HEK293 (cell line): Measurements from ENCODE around the gene PFDN6.

Experiments
- CTCF ChIA-PET: fragments of 350-600 bp; formaldehyde crosslinking; extraction: SDS; loops from one replicate; lab custom pipeline; 2021; ENCODE audit warnings: antibody characterized with exemption; lab: Yijun Ruan, JAX
- POLR2A ChIA-PET: fragments of 300-600 bp; formaldehyde crosslinking; extraction: SDS; loops from one replicate; lab custom pipeline; 2020; ENCODE audit warnings: antibody characterized with exemption, inconsistent platforms; lab: Yijun Ruan, JAX
- H3K27ac ChIP-seq: fragments of 200-500 bp; sonication (Bioruptor generic); 2 replicates; pipeline ENCODE4 v1.5.1; 2014; ENCODE audit warnings: low read depth, low read length, control low read depth, inconsistent platforms; ENCODE audit errors: extremely low read depth
- H3K36me3 ChIP-seq, 2 experiments: fragments of 200-500 bp in 1 of 2; sonication (Bioruptor generic) in 1 of 2; 1 replicate in 1 of 2; 2 replicates in 1 of 2; pipeline ENCODE4 v1.5.1; 2014 to 2017; ENCODE audit warnings: inconsistent platforms in 2 of 2, low read length in 2 of 2; ENCODE audit not compliant: control insufficient read depth in 2 of 2, insufficient read depth in 1 of 2
- H3K4me1 ChIP-seq: fragments of 200-500 bp; sonication (Bioruptor generic); 2 replicates; pipeline ENCODE4 v1.5.1; 2014; ENCODE audit warnings: mild to moderate bottlenecking, low read length, inconsistent platforms; ENCODE audit not compliant: control insufficient read depth, insufficient read depth
- H3K4me3 ChIP-seq: 2 replicates; pipeline ENCODE4 v1.5.1; 2011; ENCODE audit warnings: low read depth, mild to moderate bottlenecking, control low read depth, low read length, moderate library complexity
- H3K9me3 ChIP-seq: fragments of 200-500 bp; sonication (Bioruptor generic); 2 replicates; pipeline ENCODE4 v1.5.1; 2014; ENCODE audit warnings: low read depth, low read length, inconsistent platforms; ENCODE audit not compliant: control insufficient read depth, insufficient read depth
- BCL11A ChIP-seq: fragments of 450-650 bp; formaldehyde crosslinking; IDR thresholded peaks from 2 replicates; pipeline ENCODE4 v1.5.1; 2016; ENCODE audit warnings: low read depth, missing biosample characterization, missing genetic modification characterization
- EGR2 ChIP-seq: fragments of 450-650 bp; formaldehyde crosslinking; IDR thresholded peaks from 2 replicates; pipeline ENCODE4 v1.5.1; 2016; ENCODE audit warnings: low read depth, missing biosample characterization, missing genetic modification characterization
- GLIS2 ChIP-seq: fragments of 450-650 bp; formaldehyde crosslinking; IDR thresholded peaks from 2 replicates; pipeline ENCODE4 v1.5.1; 2016; ENCODE audit warnings: missing biosample characterization, missing genetic modification characterization
- KLF9 ChIP-seq: fragments of 450-650 bp; formaldehyde crosslinking; IDR thresholded peaks from 2 replicates; pipeline ENCODE4 v1.5.1; 2016; ENCODE audit warnings: missing biosample characterization, missing genetic modification characterization, low read depth
- RBAK ChIP-seq: fragments of 450-650 bp; formaldehyde crosslinking; IDR thresholded peaks from 2 replicates; pipeline ENCODE4 v1.5.1; 2016; ENCODE audit warnings: missing biosample characterization, missing genetic modification characterization
- SP2 ChIP-seq: fragments of 450-650 bp; formaldehyde crosslinking; IDR thresholded peaks from 2 replicates; pipeline ENCODE4 v1.5.1; 2016; ENCODE audit warnings: missing biosample characterization, missing genetic modification characterization
- SP7 ChIP-seq: fragments of 450-650 bp; formaldehyde crosslinking; IDR thresholded peaks from 2 replicates; pipeline ENCODE4 v1.5.1; 2016; ENCODE audit warnings: missing biosample characterization, missing genetic modification characterization
- ZBTB17 ChIP-seq: fragments of 450-650 bp; formaldehyde crosslinking; IDR thresholded peaks from 2 replicates; pipeline ENCODE4 v1.5.1; 2016; ENCODE audit warnings: missing biosample characterization, missing genetic modification characterization
- ZBTB48 ChIP-seq: fragments of 450-650 bp; formaldehyde crosslinking; IDR thresholded peaks from 2 replicates; pipeline ENCODE4 v1.5.1; 2016; ENCODE audit warnings: missing biosample characterization, missing genetic modification characterization
- ZBTB7A ChIP-seq: fragments of 450-650 bp; formaldehyde crosslinking; IDR thresholded peaks from 2 replicates; pipeline ENCODE4 v1.5.1; 2016; ENCODE audit warnings: low read depth, missing biosample characterization, missing genetic modification characterization
- ZFHX2 ChIP-seq: fragments of 450-650 bp; formaldehyde crosslinking; conservative IDR thresholded peaks from 2 replicates; pipeline ENCODE4 v1.5.1; 2016; ENCODE audit warnings: missing biosample characterization, missing genetic modification characterization
- ZFP37 ChIP-seq: fragments of 450-650 bp; formaldehyde crosslinking; IDR thresholded peaks from 2 replicates; pipeline ENCODE4 v1.5.1; 2016; ENCODE audit warnings: missing biosample characterization, missing genetic modification characterization
- ZFP69B ChIP-seq: fragments of 450-650 bp; formaldehyde crosslinking; IDR thresholded peaks from 2 replicates; pipeline ENCODE4 v1.5.1; 2016; ENCODE audit warnings: missing biosample characterization, missing genetic modification characterization
- ZIC2 ChIP-seq: fragments of 450-650 bp; formaldehyde crosslinking; IDR thresholded peaks from 2 replicates; pipeline ENCODE4 v1.5.1; 2016; ENCODE audit warnings: missing biosample characterization, missing genetic modification characterization
- ZNF335 ChIP-seq: fragments of 450-650 bp; formaldehyde crosslinking; conservative IDR thresholded peaks from 2 replicates; pipeline ENCODE4 v1.5.1; 2016; ENCODE audit warnings: missing biosample characterization, missing genetic modification characterization
- ZNF366 ChIP-seq: fragments of 450-650 bp; formaldehyde crosslinking; conservative IDR thresholded peaks from 2 replicates; pipeline ENCODE4 v1.5.1; 2016; ENCODE audit warnings: missing biosample characterization, missing genetic modification characterization
- ZNF48 ChIP-seq: fragments of 450-650 bp; formaldehyde crosslinking; IDR thresholded peaks from 2 replicates; pipeline ENCODE4 v1.5.1; 2016; ENCODE audit warnings: missing biosample characterization, missing genetic modification characterization
- ZNF600 ChIP-seq: fragments of 450-650 bp; formaldehyde crosslinking; IDR thresholded peaks from 2 replicates; pipeline ENCODE4 v1.5.1; 2016; ENCODE audit warnings: missing biosample characterization, missing genetic modification characterization
- ZNF623 ChIP-seq: fragments of 450-650 bp; formaldehyde crosslinking; IDR thresholded peaks from 2 replicates; pipeline ENCODE4 v1.5.1; 2016; ENCODE audit warnings: missing biosample characterization, missing genetic modification characterization
- ZNF626 ChIP-seq: fragments of 450-650 bp; sonication (Bioruptor Pico); formaldehyde crosslinking; IDR thresholded peaks from 2 replicates; pipeline ENCODE4 v1.5.1; 2018; ENCODE audit warnings: missing biosample characterization, missing genetic modification characterization, inconsistent platforms
- ZNF629 ChIP-seq: fragments of 450-650 bp; formaldehyde crosslinking; IDR thresholded peaks from 2 replicates; pipeline ENCODE4 v1.5.1; 2017; ENCODE audit warnings: missing biosample characterization, missing genetic modification characterization
- ZNF76 ChIP-seq: fragments of 450-650 bp; formaldehyde crosslinking; IDR thresholded peaks from 2 replicates; pipeline ENCODE4; 2016; ENCODE audit warnings: low read depth, missing biosample characterization, missing genetic modification characterization, borderline replicate concordance
- ZNF768 ChIP-seq: fragments of 450-650 bp; formaldehyde crosslinking; IDR thresholded peaks from 2 replicates; pipeline ENCODE4 v1.5.1; 2018; ENCODE audit warnings: missing biosample characterization, mild to moderate bottlenecking, missing genetic modification characterization
- ZSCAN23 ChIP-seq: fragments of 450-650 bp; formaldehyde crosslinking; IDR thresholded peaks from 2 replicates; pipeline ENCODE4 v1.5.1; 2016; ENCODE audit warnings: missing biosample characterization, missing genetic modification characterization
- TF ChIP-seq, protein P1 (sequence below): fragments of 450-650 bp; formaldehyde crosslinking; IDR thresholded peaks from 2 replicates; pipeline ENCODE4 v1.5.1; 2016; ENCODE audit warnings: missing biosample characterization, missing genetic modification characterization
- TF ChIP-seq, protein P2 (sequence below): fragments of 450-650 bp; IDR thresholded peaks from 2 replicates; pipeline ENCODE4 v1.5.1; 2018; ENCODE audit warnings: missing biosample characterization, missing genetic modification characterization
- TF ChIP-seq, protein P3 (sequence below): fragments of 450-650 bp; formaldehyde crosslinking; IDR thresholded peaks from 2 replicates; pipeline ENCODE4 v1.5.1; 2017; ENCODE audit warnings: missing biosample characterization, missing genetic modification characterization
- TF ChIP-seq, protein P4 (sequence below): fragments of 450-650 bp; formaldehyde crosslinking; IDR thresholded peaks from 2 replicates; pipeline ENCODE4 v1.5.1; 2016; ENCODE audit warnings: missing biosample characterization, missing genetic modification characterization
- TF ChIP-seq, protein P5 (sequence below): fragments of 450-650 bp; formaldehyde crosslinking; IDR thresholded peaks from 2 replicates; pipeline ENCODE4 v1.5.1; 2017; ENCODE audit warnings: missing biosample characterization, missing genetic modification characterization

The PFDN6 gene

DNA sequence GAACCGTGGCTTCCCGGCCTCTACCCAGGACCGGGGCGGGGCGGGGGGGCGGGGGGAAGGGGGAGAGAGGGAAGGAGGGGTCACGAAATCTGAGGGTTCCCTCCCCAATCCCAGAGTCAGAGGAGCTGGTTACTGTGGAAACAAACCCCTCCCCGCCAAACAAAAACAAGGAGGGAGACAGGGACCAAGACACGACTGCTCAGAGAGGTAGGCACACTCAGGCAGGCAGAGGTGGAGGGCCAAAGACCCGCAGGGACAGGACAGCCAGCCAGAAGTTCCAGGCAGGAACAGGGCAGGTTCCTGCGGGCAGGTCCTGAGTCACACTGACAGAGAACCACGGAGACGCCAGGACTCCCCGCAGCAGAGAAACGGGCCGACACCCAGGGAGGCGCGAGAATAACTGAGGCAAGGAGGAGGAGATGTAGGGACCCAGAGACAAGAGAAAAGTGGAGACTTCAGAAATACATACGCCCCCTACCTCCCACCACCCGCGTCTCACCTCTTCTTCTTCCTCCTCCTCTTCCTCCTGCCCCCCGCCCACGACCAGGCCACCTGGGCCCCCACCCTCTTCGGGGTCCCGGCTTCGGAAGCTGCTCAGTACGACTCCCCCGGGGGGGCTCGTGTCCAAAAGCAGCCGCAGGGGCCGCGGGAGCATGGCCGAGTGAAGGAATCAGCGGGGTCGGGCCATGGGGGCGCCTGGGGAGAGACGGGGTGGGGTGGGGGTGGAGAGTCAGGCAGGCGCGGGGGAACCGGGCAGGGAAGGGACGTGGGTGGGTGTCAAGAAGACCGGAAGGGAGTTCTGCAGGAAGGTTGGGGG lies 8.8 kb downstream of the PFDN6 start:
- H3K4me1 ChIP-seq = no peaks in the 10 kb centered on the region
- POLR2A ChIA-PET = interaction anchor here (0.5 to 3.6 kb wide), 17 partner anchors 9 to 347 kb away, joined by 3 to 57 read pairs (median 8); partner anchors contain the start of genes B3GALT4, HSD17B8, PFDN6 and PHF1
- H3K4me3 ChIP-seq = peak overlapping the region; percentile 74
- no peaks in the 10 kb centered on the region for H3K9me3 ChIP-seq
- peaks cover 7 to 34% of the 10 kb centered on the region in 2 experiments; a peak in 2 of 3 replicates for H3K36me3 ChIP-seq
- CTCF ChIA-PET = interaction anchor here (0.8 to 1.9 kb wide), 9 partner anchors 9 to 116 kb away, joined by 3 to 53 read pairs (median 6); partner anchors contain the start of genes B3GALT4, PFDN6, TAPBP and WDR46
- TF ChIP-seq ZFHX2 (tag by site-specific recombination) (peak; percentile 86), ZNF626 (tag by site-specific recombination) (no peak), ZNF600 (tag by site-specific recombination) (peak; percentile 61), ZNF629 (tag by site-specific recombination) (no peak), ZIC2 (tag by site-specific recombination) (peak; percentile 54; the same call in 1 of the 2 replicates), ZBTB17 (peak; percentile 35; the same call in 1 of the 2 replicates), ZNF623 (tag by site-specific recombination) (0 out of 2 replicates have a peak, but pooled peaks have one; percentile 17), ZBTB7A (tag by site-specific recombination) (peak; percentile 62; the same call in 1 of the 2 replicates), KLF9 (tag by site-specific recombination) (peak; percentile 24; the same call in 1 of the 2 replicates), RBAK (tag by site-specific recombination) (no peak), ZNF48 (tag by site-specific recombination) (no peak), ZNF335 (tag by site-specific recombination) (peak; percentile 89), ZNF76 (tag by site-specific recombination) (no peak), SP7 (tag by site-specific recombination) (peak; percentile 43), ZFP37 (0 out of 2 replicates have a peak, but pooled peaks have one; percentile 20), EGR2 (peak; percentile 70), GLIS2 (tag by site-specific recombination) (peak; percentile 50), ZNF768 (tag by site-specific recombination) (peak; percentile 35; the same call in 1 of the 2 replicates), ZSCAN23 (tag by site-specific recombination) (no peak), BCL11A (tag by site-specific recombination) (0 out of 2 replicates have a peak, but pooled peaks have one; percentile 38), SP2 (tag by site-specific recombination) (peak; percentile 32), ZNF366 (tag by site-specific recombination) (peak; percentile 53; the same call in 1 of the 2 replicates), ZBTB48 (tag by site-specific recombination) (peak; percentile 93; the same call in 1 of the 2 replicates), ZFP69B (tag by site-specific recombination) (0 out of 2 replicates have a peak, but pooled peaks have one; percentile 26)
- TF ChIP-seq, protein P1, sequence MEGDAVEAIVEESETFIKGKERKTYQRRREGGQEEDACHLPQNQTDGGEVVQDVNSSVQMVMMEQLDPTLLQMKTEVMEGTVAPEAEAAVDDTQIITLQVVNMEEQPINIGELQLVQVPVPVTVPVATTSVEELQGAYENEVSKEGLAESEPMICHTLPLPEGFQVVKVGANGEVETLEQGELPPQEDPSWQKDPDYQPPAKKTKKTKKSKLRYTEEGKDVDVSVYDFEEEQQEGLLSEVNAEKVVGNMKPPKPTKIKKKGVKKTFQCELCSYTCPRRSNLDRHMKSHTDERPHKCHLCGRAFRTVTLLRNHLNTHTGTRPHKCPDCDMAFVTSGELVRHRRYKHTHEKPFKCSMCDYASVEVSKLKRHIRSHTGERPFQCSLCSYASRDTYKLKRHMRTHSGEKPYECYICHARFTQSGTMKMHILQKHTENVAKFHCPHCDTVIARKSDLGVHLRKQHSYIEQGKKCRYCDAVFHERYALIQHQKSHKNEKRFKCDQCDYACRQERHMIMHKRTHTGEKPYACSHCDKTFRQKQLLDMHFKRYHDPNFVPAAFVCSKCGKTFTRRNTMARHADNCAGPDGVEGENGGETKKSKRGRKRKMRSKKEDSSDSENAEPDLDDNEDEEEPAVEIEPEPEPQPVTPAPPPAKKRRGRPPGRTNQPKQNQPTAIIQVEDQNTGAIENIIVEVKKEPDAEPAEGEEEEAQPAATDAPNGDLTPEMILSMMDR (tag by site-specific recombination) = peak; percentile 53; the same call in 1 of the 2 replicates
- TF ChIP-seq, protein P2, sequence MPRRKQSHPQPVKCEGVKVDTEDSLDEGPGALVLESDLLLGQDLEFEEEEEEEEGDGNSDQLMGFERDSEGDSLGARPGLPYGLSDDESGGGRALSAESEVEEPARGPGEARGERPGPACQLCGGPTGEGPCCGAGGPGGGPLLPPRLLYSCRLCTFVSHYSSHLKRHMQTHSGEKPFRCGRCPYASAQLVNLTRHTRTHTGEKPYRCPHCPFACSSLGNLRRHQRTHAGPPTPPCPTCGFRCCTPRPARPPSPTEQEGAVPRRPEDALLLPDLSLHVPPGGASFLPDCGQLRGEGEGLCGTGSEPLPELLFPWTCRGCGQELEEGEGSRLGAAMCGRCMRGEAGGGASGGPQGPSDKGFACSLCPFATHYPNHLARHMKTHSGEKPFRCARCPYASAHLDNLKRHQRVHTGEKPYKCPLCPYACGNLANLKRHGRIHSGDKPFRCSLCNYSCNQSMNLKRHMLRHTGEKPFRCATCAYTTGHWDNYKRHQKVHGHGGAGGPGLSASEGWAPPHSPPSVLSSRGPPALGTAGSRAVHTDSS (tag by site-specific recombination) = peak; percentile 88
- TF ChIP-seq, protein P3, sequence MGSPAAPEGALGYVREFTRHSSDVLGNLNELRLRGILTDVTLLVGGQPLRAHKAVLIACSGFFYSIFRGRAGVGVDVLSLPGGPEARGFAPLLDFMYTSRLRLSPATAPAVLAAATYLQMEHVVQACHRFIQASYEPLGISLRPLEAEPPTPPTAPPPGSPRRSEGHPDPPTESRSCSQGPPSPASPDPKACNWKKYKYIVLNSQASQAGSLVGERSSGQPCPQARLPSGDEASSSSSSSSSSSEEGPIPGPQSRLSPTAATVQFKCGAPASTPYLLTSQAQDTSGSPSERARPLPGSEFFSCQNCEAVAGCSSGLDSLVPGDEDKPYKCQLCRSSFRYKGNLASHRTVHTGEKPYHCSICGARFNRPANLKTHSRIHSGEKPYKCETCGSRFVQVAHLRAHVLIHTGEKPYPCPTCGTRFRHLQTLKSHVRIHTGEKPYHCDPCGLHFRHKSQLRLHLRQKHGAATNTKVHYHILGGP (tag by site-specific recombination) = no peak
- TF ChIP-seq, protein P4, sequence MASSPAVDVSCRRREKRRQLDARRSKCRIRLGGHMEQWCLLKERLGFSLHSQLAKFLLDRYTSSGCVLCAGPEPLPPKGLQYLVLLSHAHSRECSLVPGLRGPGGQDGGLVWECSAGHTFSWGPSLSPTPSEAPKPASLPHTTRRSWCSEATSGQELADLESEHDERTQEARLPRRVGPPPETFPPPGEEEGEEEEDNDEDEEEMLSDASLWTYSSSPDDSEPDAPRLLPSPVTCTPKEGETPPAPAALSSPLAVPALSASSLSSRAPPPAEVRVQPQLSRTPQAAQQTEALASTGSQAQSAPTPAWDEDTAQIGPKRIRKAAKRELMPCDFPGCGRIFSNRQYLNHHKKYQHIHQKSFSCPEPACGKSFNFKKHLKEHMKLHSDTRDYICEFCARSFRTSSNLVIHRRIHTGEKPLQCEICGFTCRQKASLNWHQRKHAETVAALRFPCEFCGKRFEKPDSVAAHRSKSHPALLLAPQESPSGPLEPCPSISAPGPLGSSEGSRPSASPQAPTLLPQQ (tag by site-specific recombination) = peak; percentile 16; the same call in 1 of the 2 replicates
- TF ChIP-seq, protein P5, sequence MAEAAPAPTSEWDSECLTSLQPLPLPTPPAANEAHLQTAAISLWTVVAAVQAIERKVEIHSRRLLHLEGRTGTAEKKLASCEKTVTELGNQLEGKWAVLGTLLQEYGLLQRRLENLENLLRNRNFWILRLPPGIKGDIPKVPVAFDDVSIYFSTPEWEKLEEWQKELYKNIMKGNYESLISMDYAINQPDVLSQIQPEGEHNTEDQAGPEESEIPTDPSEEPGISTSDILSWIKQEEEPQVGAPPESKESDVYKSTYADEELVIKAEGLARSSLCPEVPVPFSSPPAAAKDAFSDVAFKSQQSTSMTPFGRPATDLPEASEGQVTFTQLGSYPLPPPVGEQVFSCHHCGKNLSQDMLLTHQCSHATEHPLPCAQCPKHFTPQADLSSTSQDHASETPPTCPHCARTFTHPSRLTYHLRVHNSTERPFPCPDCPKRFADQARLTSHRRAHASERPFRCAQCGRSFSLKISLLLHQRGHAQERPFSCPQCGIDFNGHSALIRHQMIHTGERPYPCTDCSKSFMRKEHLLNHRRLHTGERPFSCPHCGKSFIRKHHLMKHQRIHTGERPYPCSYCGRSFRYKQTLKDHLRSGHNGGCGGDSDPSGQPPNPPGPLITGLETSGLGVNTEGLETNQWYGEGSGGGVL (tag by site-specific recombination) = peak; percentile 77
- H3K27ac ChIP-seq = peak overlapping the region; percentile 91; the same call in 1 of the 2 replicates
